OCI-M2 (cell line): ENCODE measurements around the gene USP49.
"Not testable (repeated sequence)": the region's sequence is repeated elsewhere in the genome, so short reads cannot be mapped to it uniquely, and the experiment has no call there.

Experiments used
- DNase-seq: peaks from one replicate; lab custom pipeline; 2025; ENCODE audit not compliant: unreplicated experiment; lab: John Stamatoyannopoulos, UW

The USP49 gene

GRCh38 chr6:41783106-41783780 lies 111.9 kb downstream of the USP49 start:
- DNase-seq: no peak

- no peak for DNase-seq
Measured at GRCh38 chr6:41781366-41781730, 113.8 kb downstream of the USP49 start.

GRCh38 chr6:41780551-41781365 lies 114.4 kb downstream of the USP49 start, which contains the start of gene PRICKLE4:
Gene PRICKLE4, plus strand, starts transcription at chr6:41780782. Its CDS starts 2,692 bp downstream, at chr6:41783474.
- no peak for DNase-seq

GRCh38 chr6:41779788-41780550 lies 115.2 kb downstream of the USP49 start, which contains the start of gene FRS3:
Gene FRS3, minus strand, starts transcription at chr6:41779900. Its CDS starts 2,913 bp downstream, at chr6:41776987.
- peak; percentile 85 for DNase-seq

GRCh38 chr6:41779336-41779735 lies 115.8 kb downstream of the USP49 start:
- no peak for DNase-seq

- no peak for DNase-seq
Measured at GRCh38 chr6:41778895-41779294, 116.3 kb downstream of the USP49 start.

GRCh38 chr6:41777551-41778285 lies 117.5 kb downstream of the USP49 start:
- DNase-seq: no peak

- no peak for DNase-seq
Measured at GRCh38 chr6:41775293-41775882, 119.8 kb downstream of the USP49 start.

GRCh38 chr6:41774841-41775240 lies 120.3 kb downstream of the USP49 start:
- no peak for DNase-seq

GRCh38 chr6:41771058-41771983 lies 123.9 kb downstream of the USP49 start:
- DNase-seq: no peak

GRCh38 chr6:41770381-41771057 lies 124.7 kb downstream of the USP49 start:
- DNase-seq: no peak

- no peak for DNase-seq
Measured at GRCh38 chr6:41769376-41769775, 125.8 kb downstream of the USP49 start.

- no peak for DNase-seq
Measured at GRCh38 chr6:41768545-41769308, 126.4 kb downstream of the USP49 start.

- no peak for DNase-seq
Measured at GRCh38 chr6:41767112-41767833, 127.9 kb downstream of the USP49 start.

GRCh38 chr6:41766043-41766664 lies 129.0 kb downstream of the USP49 start:
- not testable (repeated sequence) for DNase-seq

- DNase-seq: no peak
Measured at GRCh38 chr6:41763470-41763869, 131.7 kb downstream of the USP49 start.
